DND-41 (cell line): ENCODE measurements around the gene HLA-DRA.

Experiments
- ATAC-seq: fragments of 200-7000 bp; cut with Tn5 transposase; 3 replicates; pipeline ENCODE4 v1.9.1; 2021; ENCODE audit warnings: low read depth; ENCODE audit not compliant: insufficient read depth
- DNase-seq: peaks from one replicate; pipeline ENCODE4 v3.0.0-alpha.2; 2020
- H2AFZ ChIP-seq: 2 replicates; pipeline ENCODE4 v1.6.0; 2012; ENCODE audit warnings: low read depth, low read length
- H3K27ac ChIP-seq: 2 replicates; pipeline ENCODE4 v1.5.1; 2012; ENCODE audit warnings: low read length, inconsistent platforms
- H3K27me3 ChIP-seq: fragments of 200-600 bp; sonication (generic); 2 replicates; pipeline ENCODE4 v1.6.0; 2012; ENCODE audit warnings: low read length, mild to moderate bottlenecking, inconsistent platforms; ENCODE audit not compliant: insufficient read depth, poor library complexity
- H3K36me3 ChIP-seq: 2 replicates; pipeline ENCODE4 v1.5.1; 2012; ENCODE audit warnings: low read length, inconsistent platforms; ENCODE audit not compliant: insufficient read depth
- H3K4me1 ChIP-seq: 2 replicates; pipeline ENCODE4 v1.5.1; 2012; ENCODE audit warnings: mild to moderate bottlenecking, low read length; ENCODE audit not compliant: insufficient read depth
- H3K4me2 ChIP-seq: 2 replicates; pipeline ENCODE4 v1.6.0; 2012; ENCODE audit warnings: mild to moderate bottlenecking, moderate library complexity, low read length, inconsistent platforms; ENCODE audit not compliant: insufficient read depth
- H3K4me3 ChIP-seq, 2 experiments: fragments of 200-600 bp in 1 of 2; shearing (Covaris generic) in 1 of 2; 2 replicates each; pipeline ENCODE4 v1.5.1; 2012 to 2016; ENCODE audit warnings: inconsistent platforms in 2 of 2, low read length in 2 of 2, mild to moderate bottlenecking in 2 of 2, low read depth in 1 of 2, moderate library complexity in 1 of 2
- H3K79me2 ChIP-seq: 2 replicates; pipeline ENCODE4 v1.6.0; 2012; ENCODE audit warnings: low read length, inconsistent platforms; ENCODE audit not compliant: insufficient read depth
- H3K9ac ChIP-seq: 2 replicates; pipeline ENCODE4 v1.6.0; 2012; ENCODE audit warnings: low read depth, mild to moderate bottlenecking, inconsistent platforms, low read length, moderate library complexity
- H3K9me3 ChIP-seq: 2 replicates; pipeline ENCODE4 v1.5.1; 2012; ENCODE audit warnings: low read length, moderate library complexity, mild to moderate bottlenecking, inconsistent platforms; ENCODE audit not compliant: insufficient read depth, severe bottlenecking
- H4K20me1 ChIP-seq: 2 replicates; pipeline ENCODE4 v1.6.0; 2012; ENCODE audit warnings: low read length; ENCODE audit not compliant: insufficient read depth
- EZH2 ChIP-seq: IDR thresholded peaks from 3 replicates; pipeline ENCODE4 v1.6.1; 2012; ENCODE audit warnings: borderline replicate concordance, low read depth, mild to moderate bottlenecking, moderate library complexity, low read length, inconsistent platforms; ENCODE audit not compliant: severe bottlenecking
- TF ChIP-seq, protein P1 (sequence below): IDR thresholded peaks from 2 replicates; pipeline ENCODE4 v1.5.1; 2012; ENCODE audit warnings: borderline replicate concordance, low read length, moderate library complexity, mild to moderate bottlenecking; ENCODE audit not compliant: poor library complexity, severe bottlenecking; ENCODE audit errors: extremely low read depth

The HLA-DRA gene

DNA sequence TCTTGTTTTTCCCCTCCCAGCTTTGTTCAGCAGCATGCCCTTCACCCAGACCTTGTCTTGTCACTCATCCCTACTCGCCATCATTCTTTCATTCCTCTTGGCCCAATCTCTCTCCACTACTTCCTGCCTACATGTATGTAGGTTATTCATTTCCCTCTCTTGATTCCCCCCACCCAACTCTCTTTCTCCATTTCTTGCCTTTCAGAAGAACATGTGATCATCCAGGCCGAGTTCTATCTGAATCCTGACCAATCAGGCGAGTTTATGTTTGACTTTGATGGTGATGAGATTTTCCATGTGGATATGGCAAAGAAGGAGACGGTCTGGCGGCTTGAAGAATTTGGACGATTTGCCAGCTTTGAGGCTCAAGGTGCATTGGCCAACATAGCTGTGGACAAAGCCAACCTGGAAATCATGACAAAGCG is 2.6 kb downstream of the HLA-DRA start:
- no peak for ATAC-seq

DNA sequence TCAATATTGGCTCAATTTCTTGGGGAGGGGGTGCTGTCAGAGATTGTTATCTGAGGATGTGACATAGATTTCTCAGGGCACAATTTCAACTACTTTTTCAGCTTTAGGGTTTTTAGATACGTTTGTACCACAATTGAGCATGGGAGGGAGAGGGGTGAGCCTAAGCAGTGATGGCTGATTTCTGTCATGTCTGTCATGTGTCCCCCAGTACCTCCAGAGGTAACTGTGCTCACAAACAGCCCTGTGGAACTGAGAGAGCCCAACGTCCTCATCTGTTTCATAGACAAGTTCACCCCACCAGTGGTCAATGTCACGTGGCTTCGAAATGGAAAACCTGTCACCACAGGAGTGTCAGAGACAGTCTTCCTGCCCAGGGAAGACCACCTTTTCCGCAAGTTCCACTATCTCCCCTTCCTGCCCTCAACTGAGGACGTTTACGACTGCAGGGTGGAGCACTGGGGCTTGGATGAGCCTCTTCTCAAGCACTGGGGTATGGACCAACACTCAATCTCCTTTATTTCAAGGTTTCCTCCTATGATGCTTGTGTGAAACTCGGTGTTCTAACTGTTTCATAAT is 3.4 kb downstream of the HLA-DRA start:
- no peaks in the 10 kb centered on the region for H4K20me1 ChIP-seq
- H3K4me1 ChIP-seq = no peaks in the 10 kb centered on the region
- H2AFZ ChIP-seq = no peak overlapping the region
- ATAC-seq (no peak), DNase-seq (no peak)
- no peaks in the 10 kb centered on the region for H3K9me3 ChIP-seq
- H3K27ac ChIP-seq = no peak overlapping the region
- peaks cover 15% of the 10 kb centered on the region for H3K27me3 ChIP-seq
- TF ChIP-seq, protein P1, sequence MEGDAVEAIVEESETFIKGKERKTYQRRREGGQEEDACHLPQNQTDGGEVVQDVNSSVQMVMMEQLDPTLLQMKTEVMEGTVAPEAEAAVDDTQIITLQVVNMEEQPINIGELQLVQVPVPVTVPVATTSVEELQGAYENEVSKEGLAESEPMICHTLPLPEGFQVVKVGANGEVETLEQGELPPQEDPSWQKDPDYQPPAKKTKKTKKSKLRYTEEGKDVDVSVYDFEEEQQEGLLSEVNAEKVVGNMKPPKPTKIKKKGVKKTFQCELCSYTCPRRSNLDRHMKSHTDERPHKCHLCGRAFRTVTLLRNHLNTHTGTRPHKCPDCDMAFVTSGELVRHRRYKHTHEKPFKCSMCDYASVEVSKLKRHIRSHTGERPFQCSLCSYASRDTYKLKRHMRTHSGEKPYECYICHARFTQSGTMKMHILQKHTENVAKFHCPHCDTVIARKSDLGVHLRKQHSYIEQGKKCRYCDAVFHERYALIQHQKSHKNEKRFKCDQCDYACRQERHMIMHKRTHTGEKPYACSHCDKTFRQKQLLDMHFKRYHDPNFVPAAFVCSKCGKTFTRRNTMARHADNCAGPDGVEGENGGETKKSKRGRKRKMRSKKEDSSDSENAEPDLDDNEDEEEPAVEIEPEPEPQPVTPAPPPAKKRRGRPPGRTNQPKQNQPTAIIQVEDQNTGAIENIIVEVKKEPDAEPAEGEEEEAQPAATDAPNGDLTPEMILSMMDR = no peak
- no peak for TF ChIP-seq EZH2
- H3K4me2 ChIP-seq = no peak overlapping the region
- H3K79me2 ChIP-seq = no peaks in the 10 kb centered on the region
- no peak overlapping the region for H3K4me3 ChIP-seq
- H3K36me3 ChIP-seq = no peaks in the 10 kb centered on the region
- H3K9ac ChIP-seq = no peak overlapping the region

More for the DNA sequence above, 2.6 kb downstream of the HLA-DRA start:
- Histone ChIP-seq H3K4me3 (no peak overlapping the region), H3K79me2 (no peaks in the 10 kb centered on the region), H3K27ac (no peak overlapping the region), H3K4me1 (no peaks in the 10 kb centered on the region), H3K9ac (no peak overlapping the region), H3K27me3 (peaks cover 18% of the 10 kb centered on the region), H2AFZ (no peak overlapping the region), H4K20me1 (no peaks in the 10 kb centered on the region), H3K4me2 (no peak overlapping the region), H3K36me3 (no peaks in the 10 kb centered on the region), H3K9me3 (no peaks in the 10 kb centered on the region)
- no peak for DNase-seq
- TF ChIP-seq, protein P1 = no peak
- no peak for TF ChIP-seq EZH2

DNA sequence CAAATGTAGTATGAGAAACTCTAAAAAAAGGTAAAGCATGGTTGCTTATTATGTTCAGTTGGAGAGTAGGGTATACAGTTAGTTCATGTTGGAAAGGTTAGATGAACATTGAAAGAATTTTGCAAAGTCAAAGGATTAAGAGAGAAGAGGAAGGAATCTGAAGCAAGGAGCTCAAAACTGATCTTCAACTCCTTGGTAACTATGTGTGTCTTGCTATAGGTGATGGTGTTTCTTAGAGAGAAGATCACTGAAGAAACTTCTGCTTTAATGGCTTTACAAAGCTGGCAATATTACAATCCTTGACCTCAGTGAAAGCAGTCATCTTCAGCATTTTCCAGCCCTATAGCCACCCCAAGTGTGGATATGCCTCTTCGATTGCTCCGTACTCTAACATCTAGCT is 4.7 kb downstream of the HLA-DRA start:
- Histone ChIP-seq H3K27me3 (peaks cover 11% of the 10 kb centered on the region), H2AFZ (no peak overlapping the region), H4K20me1 (no peaks in the 10 kb centered on the region), H3K9ac (no peak overlapping the region), H3K9me3 (no peaks in the 10 kb centered on the region), H3K36me3 (no peaks in the 10 kb centered on the region), H3K4me3 (no peak overlapping the region), H3K79me2 (no peaks in the 10 kb centered on the region), H3K4me2 (no peak overlapping the region), H3K4me1 (no peaks in the 10 kb centered on the region), H3K27ac (no peak overlapping the region)
- DNase-seq = no peak
- TF ChIP-seq, protein P1 = no peak
- no peak for TF ChIP-seq EZH2
- no peak for ATAC-seq
